A673 (cell line): Measurements from ENCODE around the gene TCF7.

Source experiments
- EZH2 ChIP-seq: fragments of 200-600 bp; sonication (generic); IDR thresholded peaks from 2 replicates; pipeline ENCODE4 v1.6.1; 2017; ENCODE audit warnings: borderline replicate concordance, low read depth, mild to moderate bottlenecking, mixed read lengths, antibody characterized with exemption, low read length; ENCODE audit not compliant: poor library complexity, severe bottlenecking
- TF ChIP-seq, protein P1 (sequence below): fragments of 300-800, 200-600 bp; sonication (generic); conservative IDR thresholded peaks from 2 replicates; pipeline ENCODE4 v1.5.1; 2017; ENCODE audit warnings: low read depth, mild to moderate bottlenecking, antibody characterized with exemption, low read length, moderate library complexity, mixed read lengths

DNA sequence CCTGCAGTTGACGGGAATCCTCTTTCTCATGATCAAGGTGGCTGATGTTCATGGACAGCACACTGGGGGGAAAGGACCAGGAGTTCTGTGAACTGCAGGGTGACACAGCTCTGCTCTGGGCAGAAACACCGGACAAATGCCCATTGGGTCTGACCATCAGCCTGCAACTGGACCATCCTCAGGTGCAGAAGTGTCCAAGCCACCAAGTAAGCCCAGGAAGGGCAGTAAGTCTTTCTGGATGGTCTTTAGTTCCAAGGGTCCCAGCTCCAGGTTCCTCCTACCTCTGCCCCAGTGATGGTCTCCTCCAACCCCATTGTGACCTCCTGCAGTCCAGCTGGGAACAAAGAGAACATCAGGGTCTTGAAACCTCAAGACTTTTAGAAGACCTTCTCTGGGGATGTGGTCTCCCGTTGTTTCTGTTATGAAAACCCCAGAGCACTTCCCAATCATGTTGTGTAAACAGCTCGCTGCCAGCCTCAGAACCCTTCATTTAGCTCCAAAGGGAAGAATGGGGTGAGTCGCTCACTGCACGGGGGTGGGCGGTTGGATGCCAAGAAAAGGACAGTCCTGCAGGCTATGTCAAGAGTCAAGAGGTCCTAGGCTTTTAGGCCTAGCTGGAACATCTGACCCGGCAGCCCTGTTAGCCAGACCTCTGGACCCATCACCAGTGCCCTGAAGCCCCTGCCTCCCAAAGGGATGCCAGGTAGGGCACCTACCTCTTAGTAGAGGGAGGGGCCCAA lies 41.8 kb upstream of the TCF7 start:
- TF ChIP-seq, protein P1, sequence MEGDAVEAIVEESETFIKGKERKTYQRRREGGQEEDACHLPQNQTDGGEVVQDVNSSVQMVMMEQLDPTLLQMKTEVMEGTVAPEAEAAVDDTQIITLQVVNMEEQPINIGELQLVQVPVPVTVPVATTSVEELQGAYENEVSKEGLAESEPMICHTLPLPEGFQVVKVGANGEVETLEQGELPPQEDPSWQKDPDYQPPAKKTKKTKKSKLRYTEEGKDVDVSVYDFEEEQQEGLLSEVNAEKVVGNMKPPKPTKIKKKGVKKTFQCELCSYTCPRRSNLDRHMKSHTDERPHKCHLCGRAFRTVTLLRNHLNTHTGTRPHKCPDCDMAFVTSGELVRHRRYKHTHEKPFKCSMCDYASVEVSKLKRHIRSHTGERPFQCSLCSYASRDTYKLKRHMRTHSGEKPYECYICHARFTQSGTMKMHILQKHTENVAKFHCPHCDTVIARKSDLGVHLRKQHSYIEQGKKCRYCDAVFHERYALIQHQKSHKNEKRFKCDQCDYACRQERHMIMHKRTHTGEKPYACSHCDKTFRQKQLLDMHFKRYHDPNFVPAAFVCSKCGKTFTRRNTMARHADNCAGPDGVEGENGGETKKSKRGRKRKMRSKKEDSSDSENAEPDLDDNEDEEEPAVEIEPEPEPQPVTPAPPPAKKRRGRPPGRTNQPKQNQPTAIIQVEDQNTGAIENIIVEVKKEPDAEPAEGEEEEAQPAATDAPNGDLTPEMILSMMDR = no peak
- TF ChIP-seq EZH2 = no peak
